Sigmoid colon (tissue), 7 donors: ENCODE results near the gene ADRB1. TPM values are rescaled to one million over a fixed set of nuclear protein-coding genes. Genes with fewer than 3 reads are reported as not detected.

Experiments
- DNase-seq: peaks from one replicate; pipeline ENCODE4 v3.0.0-alpha.2; 2019
- H3K27ac ChIP-seq, 4 donors: fragments of 200-600 bp; sonication (generic); one replicate each; pipeline ENCODE4 v1.5.1; 2016 to 2019; ENCODE audit warnings: mild to moderate bottlenecking in 1 of 4
- H3K27me3 ChIP-seq, 3 donors: fragments of 200-600 bp; sonication (generic); one replicate each; pipeline ENCODE4 v1.5.1; 2019; ENCODE audit warnings: mild to moderate bottlenecking in 1 of 3
- H3K36me3 ChIP-seq, 4 donors: fragments of 200-600 bp; sonication (generic); one replicate each; pipeline ENCODE4 v1.5.1; 2016 to 2019
- H3K4me1 ChIP-seq, 4 donors: fragments of 200-600 bp; sonication (generic); one replicate each; pipeline ENCODE4 v1.5.1; 2017 to 2019
- H3K4me3 ChIP-seq, 4 donors: fragments of 200-600 bp; sonication (generic); one replicate each; pipeline ENCODE4 v1.5.1; 2017 to 2019; ENCODE audit warnings: mild to moderate bottlenecking in 2 of 4, moderate library complexity in 1 of 4
- H3K9me3 ChIP-seq, 4 donors: fragments of 200-600 bp in 3 of 4; sonication (generic) in 3 of 4; one replicate each; pipeline versions ENCODE4 v1.5.1 to v1.6.1; 2013 to 2019
- CTCF ChIP-seq, 4 experiments: fragments of 450-650 bp in 3 of 4; fragments of 200-600 bp in 1 of 4; IDR thresholded peaks; one replicate each; pipeline ENCODE4 v1.5.1; 2016 to 2019; ENCODE audit warnings: antibody characterized with exemption in 4 of 4, mild to moderate bottlenecking in 3 of 4, moderate library complexity in 2 of 4
- EP300 ChIP-seq, 4 donors: sonication (generic); formaldehyde crosslinking; IDR thresholded peaks; one replicate each; pipeline ENCODE4 v1.6.1; 2017; ENCODE audit warnings: antibody characterized with exemption in 4 of 4
- POLR2A ChIP-seq, 2 donors: fragments of 450-650 bp; IDR thresholded peaks; one replicate each; pipeline ENCODE4 v1.6.1; 2016; ENCODE audit warnings: antibody characterized with exemption in 2 of 2, mild to moderate bottlenecking in 2 of 2, moderate library complexity in 2 of 2
- POLR2AphosphoS5 ChIP-seq, 4 donors: sonication (generic); formaldehyde crosslinking; IDR thresholded peaks; one replicate each; pipeline ENCODE4 v1.6.1; 2017; ENCODE audit warnings: antibody characterized with exemption in 4 of 4
- WGBS, 2 donors: extraction: QIAGEN DNeasy Blood & Tissue Kit; methylation state at CpG; one replicate each; pipeline ENCODE4 v1.1.7; 2013; 5-methylcytosine and 5-hydroxymethylcytosine counted together
- intact Hi-C: fragments of 100-400 bp; cut with DNase I; formaldehyde crosslinking; loops from one replicate; pipeline ENCODE4 v1.15.1; 2023
- polyA plus RNA-seq, 3 donors: library from polyadenylated mRNA; stranded (reverse); fragments of 200-250 nt; gene quantifications; one replicate each; pipeline ENCODE4 v1.2.3, GENCODE V29; 2013
- total RNA-seq, 4 donors: library from RNA; depleted of rRNA; stranded (reverse); fragments of >200 nt; gene quantifications; one replicate each; pipeline ENCODE4 v1.1.0, GENCODE V29; 2016
- donor health status: healthy with polysubstance abuse.
- donor health status: Bipolar disorder and iron deficiency.
- donor health status: healthy.

Gene ADRB1
- total and polyA plus RNA-seq, 7 donors, result 0.23 to 34.5 (median 1.4) TPM

GRCh38 chr10:114053946-114054345 is 10.3 kb downstream of the ADRB1 start:
- Histone ChIP-seq H3K4me1 (peaks cover 0 to 18% (median 13%) of the 10 kb centered on the region in 4 donors), H3K4me3 (no peak overlapping the region), H3K36me3 (no peaks in the 10 kb centered on the region), H3K27ac (no peak overlapping the region), H3K9me3 (no peaks in the 10 kb centered on the region), H3K27me3 (no peaks in the 10 kb centered on the region)
- TF ChIP-seq POLR2A (IDR thresholded peaks at IDR 0.05), result no peak
- no peak for TF ChIP-seq POLR2AphosphoS5 (IDR thresholded peaks at IDR 0.05)
- TF ChIP-seq EP300 (IDR thresholded peaks at IDR 0.05), result no peak
- WGBS, 2 donors, result 67 to 89% methylated on average over 4 of the region's 4 CpGs
- intact Hi-C loops, result no loop called here
- no peak for DNase-seq

GRCh38 chr10:114057855-114058254 is 14.2 kb downstream of the ADRB1 start:
- intact Hi-C loops, result no loop called here
- Histone ChIP-seq H3K4me1 (peaks cover 0 to 8% (median 4%) of the 10 kb centered on the region in 4 donors), H3K27me3 (no peaks in the 10 kb centered on the region), H3K9me3 (no peaks in the 10 kb centered on the region), H3K27ac (no peak overlapping the region), H3K36me3 (no peaks in the 10 kb centered on the region), H3K4me3 (no peak overlapping the region)
- no peak for TF ChIP-seq POLR2A (IDR thresholded peaks at IDR 0.05)
- TF ChIP-seq CTCF (IDR thresholded peaks at IDR 0.05), result no peak
- no peak for TF ChIP-seq POLR2AphosphoS5 (IDR thresholded peaks at IDR 0.05)
- no peak for TF ChIP-seq EP300 (IDR thresholded peaks at IDR 0.05)
- WGBS, 2 donors, result 57 to 86% methylated on average over 2 of the region's 2 CpGs
- no peak for DNase-seq

GRCh38 chr10:114058297-114058696 is 14.6 kb downstream of the ADRB1 start:
- DNase-seq, result no peak
- TF ChIP-seq POLR2A (IDR thresholded peaks at IDR 0.05) (no peak), POLR2AphosphoS5 (IDR thresholded peaks at IDR 0.05) (no peak), EP300 (IDR thresholded peaks at IDR 0.05) (no peak), CTCF (IDR thresholded peaks at IDR 0.05) (no peak)
- Histone ChIP-seq H3K9me3 (no peaks in the 10 kb centered on the region), H3K4me3 (no peak overlapping the region), H3K27ac (no peak overlapping the region), H3K36me3 (no peaks in the 10 kb centered on the region), H3K27me3 (no peaks in the 10 kb centered on the region), H3K4me1 (peaks cover 0 to 8% (median 4%) of the 10 kb centered on the region in 4 donors)
- intact Hi-C loops, result no loop called here
- 75 to 93% methylated on average over 1 of the region's 1 CpG for WGBS, 2 donors

GRCh38 chr10:114059561-114059960 is 15.9 kb downstream of the ADRB1 start:
- DNase-seq, result no peak
- intact Hi-C loops, result no loop called here
- Histone ChIP-seq H3K4me3 (no peak overlapping the region), H3K9me3 (no peaks in the 10 kb centered on the region), H3K36me3 (no peaks in the 10 kb centered on the region), H3K27ac (no peak overlapping the region), H3K4me1 (peaks cover 0 to 16% (median 8%) of the 10 kb centered on the region in 4 donors), H3K27me3 (no peaks in the 10 kb centered on the region)
- TF ChIP-seq EP300 (IDR thresholded peaks at IDR 0.05) (no peak), CTCF (IDR thresholded peaks at IDR 0.05) (no peak), POLR2A (IDR thresholded peaks at IDR 0.05) (no peak), POLR2AphosphoS5 (IDR thresholded peaks at IDR 0.05) (no peak)

GRCh38 chr10:114060456-114060855 is 16.8 kb downstream of the ADRB1 start:
- WGBS, 2 donors, result 47 to 86% methylated on average over 2 of the region's 2 CpGs
- H3K27ac ChIP-seq, result no peak overlapping the region
- intact Hi-C loops, result no loop called here
- TF ChIP-seq EP300 (IDR thresholded peaks at IDR 0.05) (no peak), CTCF (IDR thresholded peaks at IDR 0.05) (no peak)
- H3K9me3 ChIP-seq, result no peaks in the 10 kb centered on the region
- peaks cover 0 to 25% (median 9%) of the 10 kb centered on the region in 4 donors for H3K4me1 ChIP-seq
- DNase-seq, result no peak
- H3K36me3 ChIP-seq, result no peaks in the 10 kb centered on the region
- H3K27me3 ChIP-seq, result no peaks in the 10 kb centered on the region
- no peak overlapping the region for H3K4me3 ChIP-seq
